ENCODE measurements around the gene HAL. TPM values are rescaled to one million over a fixed set of nuclear protein-coding genes. Genes with fewer than 3 reads are reported as not detected.

HAL gene
- total and polyA plus RNA-seq, 2 of the 13 experiments (the other 11 are each of a cell fraction or from before 2014, with no cell fraction given), result 0.89 to 37.8 TPM

DNA sequence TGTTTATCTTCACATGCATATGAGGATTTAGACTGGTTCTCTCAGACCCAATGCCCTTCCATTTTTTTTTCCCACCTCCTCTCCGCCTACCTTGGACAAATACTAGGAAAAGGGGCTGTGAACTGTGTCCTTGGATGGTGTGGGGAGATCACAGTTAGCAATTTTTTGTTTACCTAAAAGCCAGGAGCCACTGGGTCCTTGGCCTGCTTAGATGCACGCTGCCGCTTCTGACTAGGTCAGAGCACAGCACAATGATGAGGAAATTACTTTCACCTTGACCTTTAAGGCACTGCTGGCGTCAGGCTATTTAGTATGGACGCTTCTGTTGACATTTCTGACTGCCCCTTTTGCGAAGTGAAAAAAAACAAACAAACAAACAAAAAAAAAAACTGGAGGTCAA lies 55.6 kb downstream of the HAL start (continued):
- TF ChIP-seq, protein P1, sequence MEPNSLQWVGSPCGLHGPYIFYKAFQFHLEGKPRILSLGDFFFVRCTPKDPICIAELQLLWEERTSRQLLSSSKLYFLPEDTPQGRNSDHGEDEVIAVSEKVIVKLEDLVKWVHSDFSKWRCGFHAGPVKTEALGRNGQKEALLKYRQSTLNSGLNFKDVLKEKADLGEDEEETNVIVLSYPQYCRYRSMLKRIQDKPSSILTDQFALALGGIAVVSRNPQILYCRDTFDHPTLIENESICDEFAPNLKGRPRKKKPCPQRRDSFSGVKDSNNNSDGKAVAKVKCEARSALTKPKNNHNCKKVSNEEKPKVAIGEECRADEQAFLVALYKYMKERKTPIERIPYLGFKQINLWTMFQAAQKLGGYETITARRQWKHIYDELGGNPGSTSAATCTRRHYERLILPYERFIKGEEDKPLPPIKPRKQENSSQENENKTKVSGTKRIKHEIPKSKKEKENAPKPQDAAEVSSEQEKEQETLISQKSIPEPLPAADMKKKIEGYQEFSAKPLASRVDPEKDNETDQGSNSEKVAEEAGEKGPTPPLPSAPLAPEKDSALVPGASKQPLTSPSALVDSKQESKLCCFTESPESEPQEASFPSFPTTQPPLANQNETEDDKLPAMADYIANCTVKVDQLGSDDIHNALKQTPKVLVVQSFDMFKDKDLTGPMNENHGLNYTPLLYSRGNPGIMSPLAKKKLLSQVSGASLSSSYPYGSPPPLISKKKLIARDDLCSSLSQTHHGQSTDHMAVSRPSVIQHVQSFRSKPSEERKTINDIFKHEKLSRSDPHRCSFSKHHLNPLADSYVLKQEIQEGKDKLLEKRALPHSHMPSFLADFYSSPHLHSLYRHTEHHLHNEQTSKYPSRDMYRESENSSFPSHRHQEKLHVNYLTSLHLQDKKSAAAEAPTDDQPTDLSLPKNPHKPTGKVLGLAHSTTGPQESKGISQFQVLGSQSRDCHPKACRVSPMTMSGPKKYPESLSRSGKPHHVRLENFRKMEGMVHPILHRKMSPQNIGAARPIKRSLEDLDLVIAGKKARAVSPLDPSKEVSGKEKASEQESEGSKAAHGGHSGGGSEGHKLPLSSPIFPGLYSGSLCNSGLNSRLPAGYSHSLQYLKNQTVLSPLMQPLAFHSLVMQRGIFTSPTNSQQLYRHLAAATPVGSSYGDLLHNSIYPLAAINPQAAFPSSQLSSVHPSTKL (CRISPR knock-in tag; IDR thresholded peaks at IDR 0.05), result peak; percentile 99
- peak; percentile 69; the same call in 1 of the 2 replicates for TF ChIP-seq ZNF747 (CRISPR knock-in tag; IDR thresholded peaks at IDR 0.05; ENCODE audit: borderline replicate concordance)
- no peak for TF ChIP-seq TCF12 (IDR thresholded peaks at IDR 0.05)
- peak; percentile 89; the same call in 1 of the 2 replicates for TF ChIP-seq TCF12 (CRISPR knock-in tag; IDR thresholded peaks at IDR 0.05)
- TF ChIP-seq ZNF569 (CRISPR knock-in tag; IDR thresholded peaks at IDR 0.05; ENCODE audit: borderline replicate concordance), result no peak
- 0 out of 2 replicates have a peak, but pooled peaks have one; percentile 37 for TF ChIP-seq JUNB (CRISPR knock-in tag; IDR thresholded peaks at IDR 0.05; ENCODE audit: borderline replicate concordance)
- TF ChIP-seq KDM5B (CRISPR knock-in tag; IDR thresholded peaks at IDR 0.05; ENCODE audit: borderline replicate concordance), result no peak
- TF ChIP-seq, protein P2, sequence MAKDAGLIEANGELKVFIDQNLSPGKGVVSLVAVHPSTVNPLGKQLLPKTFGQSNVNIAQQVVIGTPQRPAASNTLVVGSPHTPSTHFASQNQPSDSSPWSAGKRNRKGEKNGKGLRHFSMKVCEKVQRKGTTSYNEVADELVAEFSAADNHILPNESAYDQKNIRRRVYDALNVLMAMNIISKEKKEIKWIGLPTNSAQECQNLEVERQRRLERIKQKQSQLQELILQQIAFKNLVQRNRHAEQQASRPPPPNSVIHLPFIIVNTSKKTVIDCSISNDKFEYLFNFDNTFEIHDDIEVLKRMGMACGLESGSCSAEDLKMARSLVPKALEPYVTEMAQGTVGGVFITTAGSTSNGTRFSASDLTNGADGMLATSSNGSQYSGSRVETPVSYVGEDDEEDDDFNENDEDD (CRISPR knock-in tag; IDR thresholded peaks at IDR 0.05; ENCODE audit: borderline replicate concordance), result no peak
- peak; percentile 85 for TF ChIP-seq REPIN1 (CRISPR knock-in tag; IDR thresholded peaks at IDR 0.05; ENCODE audit: borderline replicate concordance, low read depth)
- 0 out of 2 replicates have a peak, but pooled peaks have one; percentile 16 for TF ChIP-seq ATF7 (IDR thresholded peaks at IDR 0.05)
- no peak for TF ChIP-seq ATF7 (CRISPR knock-in tag; IDR thresholded peaks at IDR 0.05)
- no peak for TF ChIP-seq GPN1 (CRISPR knock-in tag; IDR thresholded peaks at IDR 0.05; ENCODE audit: borderline replicate concordance)
- TF ChIP-seq MEF2D (CRISPR knock-in tag; IDR thresholded peaks at IDR 0.05), result peak; percentile 97
- TF ChIP-seq PAX8 (CRISPR knock-in tag; IDR thresholded peaks at IDR 0.05; ENCODE audit: borderline replicate concordance), result no peak
- TF ChIP-seq, protein P3, sequence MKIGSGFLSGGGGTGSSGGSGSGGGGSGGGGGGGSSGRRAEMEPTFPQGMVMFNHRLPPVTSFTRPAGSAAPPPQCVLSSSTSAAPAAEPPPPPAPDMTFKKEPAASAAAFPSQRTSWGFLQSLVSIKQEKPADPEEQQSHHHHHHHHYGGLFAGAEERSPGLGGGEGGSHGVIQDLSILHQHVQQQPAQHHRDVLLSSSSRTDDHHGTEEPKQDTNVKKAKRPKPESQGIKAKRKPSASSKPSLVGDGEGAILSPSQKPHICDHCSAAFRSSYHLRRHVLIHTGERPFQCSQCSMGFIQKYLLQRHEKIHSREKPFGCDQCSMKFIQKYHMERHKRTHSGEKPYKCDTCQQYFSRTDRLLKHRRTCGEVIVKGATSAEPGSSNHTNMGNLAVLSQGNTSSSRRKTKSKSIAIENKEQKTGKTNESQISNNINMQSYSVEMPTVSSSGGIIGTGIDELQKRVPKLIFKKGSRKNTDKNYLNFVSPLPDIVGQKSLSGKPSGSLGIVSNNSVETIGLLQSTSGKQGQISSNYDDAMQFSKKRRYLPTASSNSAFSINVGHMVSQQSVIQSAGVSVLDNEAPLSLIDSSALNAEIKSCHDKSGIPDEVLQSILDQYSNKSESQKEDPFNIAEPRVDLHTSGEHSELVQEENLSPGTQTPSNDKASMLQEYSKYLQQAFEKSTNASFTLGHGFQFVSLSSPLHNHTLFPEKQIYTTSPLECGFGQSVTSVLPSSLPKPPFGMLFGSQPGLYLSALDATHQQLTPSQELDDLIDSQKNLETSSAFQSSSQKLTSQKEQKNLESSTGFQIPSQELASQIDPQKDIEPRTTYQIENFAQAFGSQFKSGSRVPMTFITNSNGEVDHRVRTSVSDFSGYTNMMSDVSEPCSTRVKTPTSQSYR (CRISPR knock-in tag; IDR thresholded peaks at IDR 0.05; ENCODE audit: borderline replicate concordance), result peak; percentile 23; the same call in 1 of the 2 replicates
- TF ChIP-seq MTA1 (CRISPR knock-in tag; IDR thresholded peaks at IDR 0.05; ENCODE audit: borderline replicate concordance), result no peak
